ENCODE measurements around the gene GARIN5A.
"Not testable (repeated sequence)": the region's sequence is repeated elsewhere in the genome, so short reads cannot be mapped to it uniquely, and the experiment has no call there.

The GARIN5A gene

DNA sequence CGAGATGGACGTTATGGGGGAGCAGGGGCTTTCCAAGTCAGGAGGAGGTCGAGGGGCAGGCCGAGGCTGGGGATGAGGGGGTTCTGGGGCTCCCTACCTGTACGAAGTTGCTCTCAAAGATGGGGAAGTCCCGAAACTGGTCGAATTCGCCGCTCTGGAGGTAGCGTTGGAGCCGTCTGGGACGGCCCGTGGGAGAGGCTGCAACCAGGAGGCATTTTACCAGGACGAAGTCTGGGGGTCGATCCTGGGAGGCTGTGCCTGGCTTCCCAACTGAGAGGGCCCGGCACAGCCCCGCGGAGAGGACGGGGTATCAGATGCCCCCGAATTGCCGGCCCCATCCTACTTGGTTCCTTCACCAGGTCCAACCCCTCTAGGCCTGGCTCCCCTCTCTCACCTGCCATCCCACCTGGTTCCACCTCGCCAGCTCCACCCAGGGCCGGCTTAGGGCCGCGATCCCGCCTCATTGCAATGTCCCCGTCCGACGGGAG is 868 bp downstream of the GARIN5A start:
- no peak for DNase-seq (ENCODE audit: low spot score in 2 of 2)
- Histone ChIP-seq H3K27me3 (ENCODE audit: low read depth) (no peaks in the 10 kb centered on the region), H3K4me1 (0 out of 2 replicates have a peak, but pooled peaks cover 4% of the 10 kb centered on the region), H3K36me3 (replicated peaks) (no peaks in the 10 kb centered on the region; the same call in 1 of the 2 replicates), H3K9me3 (no peaks in the 10 kb centered on the region), H3K4me3 (no peak overlapping the region)
- in situ Hi-C loops (cut with MboI; ENCODE audit: low sequenced_read_pairs), result no loop called here

DNA sequence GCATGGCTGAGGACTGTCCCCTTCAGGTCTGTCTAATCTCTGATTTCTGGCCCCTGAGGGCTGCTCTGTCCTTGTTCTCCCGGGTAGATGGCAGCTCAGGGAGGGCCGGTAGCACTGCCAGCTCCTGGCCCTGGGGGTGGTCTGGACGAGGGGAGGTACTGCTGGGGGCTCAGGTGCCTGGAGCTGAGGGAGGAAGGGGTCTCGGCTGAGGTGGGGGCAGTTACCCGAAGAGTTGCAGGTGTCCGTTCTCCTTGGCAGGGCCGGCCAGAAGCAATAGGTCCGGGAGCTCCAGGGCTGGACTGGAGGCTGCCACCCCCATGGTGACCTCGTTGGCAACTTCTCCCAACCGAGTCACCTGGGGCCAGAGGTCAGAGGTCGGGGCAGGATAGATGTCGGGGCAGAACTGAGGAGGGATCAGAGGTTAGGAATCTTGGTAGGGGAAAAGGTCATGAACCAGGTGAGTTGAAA is 1.5 kb downstream of the GARIN5A start:
- DNase-seq (ENCODE audit: low spot score in 2 of 2), result no peak
- Histone ChIP-seq H3K9me3 (no peaks in the 10 kb centered on the region), H3K4me1 (0 out of 2 replicates have a peak, but pooled peaks cover 4% of the 10 kb centered on the region), H3K4me3 (no peak overlapping the region), H3K27me3 (ENCODE audit: low read depth) (no peaks in the 10 kb centered on the region), H3K36me3 (replicated peaks) (no peaks in the 10 kb centered on the region; the same call in 1 of the 2 replicates)
- in situ Hi-C loops (cut with MboI; ENCODE audit: low sequenced_read_pairs), result no loop called here

DNA sequence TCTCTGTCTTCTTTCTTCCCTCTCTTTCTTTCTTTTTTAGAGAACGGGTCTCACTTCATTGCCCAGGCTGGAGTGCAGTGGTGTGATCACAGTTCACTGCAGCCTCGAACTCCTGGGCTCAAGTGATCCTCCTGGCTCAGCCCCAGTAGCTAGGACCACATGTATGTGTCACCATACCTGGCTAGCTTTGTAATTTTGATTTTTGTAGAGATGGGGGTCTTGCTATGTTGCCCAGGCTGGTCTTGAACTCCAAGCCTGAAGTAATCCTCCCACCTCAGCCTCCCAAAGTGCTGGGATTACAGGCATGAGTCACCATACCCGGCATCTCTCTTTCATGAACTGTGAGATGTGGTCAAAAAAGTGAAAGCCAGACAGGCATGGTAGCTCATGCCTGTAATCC is 3.3 kb downstream of the GARIN5A start:
- H3K27me3 ChIP-seq (ENCODE audit: low read depth); H3K4me1 ChIP-seq; H3K9me3 ChIP-seq; H3K36me3 ChIP-seq (replicated peaks); H3K4me3 ChIP-seq; DNase-seq (ENCODE audit: low spot score in 2 of 2); in situ Hi-C loops (cut with MboI; ENCODE audit: low sequenced_read_pairs): not testable (repeated sequence)

DNA sequence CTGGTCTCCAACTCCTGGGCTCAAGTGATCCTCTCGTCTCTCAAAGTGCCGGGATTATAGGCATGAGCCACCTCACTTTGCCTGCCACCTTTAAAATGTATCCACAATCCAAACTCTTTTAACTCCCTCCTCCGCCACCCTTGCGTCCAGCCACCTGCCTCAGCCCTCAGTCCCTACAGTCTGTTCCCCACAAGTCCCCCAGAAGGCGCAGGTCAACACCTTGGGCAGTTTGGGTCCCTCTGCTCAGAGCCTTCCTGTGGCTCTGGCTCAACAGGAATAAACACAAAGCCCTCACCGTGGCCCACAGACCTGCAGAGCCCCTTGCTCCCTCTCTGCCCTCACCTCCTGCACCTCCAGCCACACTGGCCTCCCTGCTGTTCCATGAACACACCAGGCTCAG is 7.8 kb downstream of the GARIN5A start:
- Histone ChIP-seq H3K9me3 (no peaks in the 10 kb centered on the region), H3K4me1 (no peaks in the 10 kb centered on the region), H3K4me3 (no peak overlapping the region), H3K36me3 (replicated peaks) (no peaks in the 10 kb centered on the region), H3K27me3 (ENCODE audit: low read depth) (0 out of 2 replicates have a peak, but pooled peaks cover 3% of the 10 kb centered on the region)
- in situ Hi-C loops (cut with MboI; ENCODE audit: low sequenced_read_pairs), result no loop called here
- no peak for DNase-seq (ENCODE audit: low spot score in 2 of 2)

DNA sequence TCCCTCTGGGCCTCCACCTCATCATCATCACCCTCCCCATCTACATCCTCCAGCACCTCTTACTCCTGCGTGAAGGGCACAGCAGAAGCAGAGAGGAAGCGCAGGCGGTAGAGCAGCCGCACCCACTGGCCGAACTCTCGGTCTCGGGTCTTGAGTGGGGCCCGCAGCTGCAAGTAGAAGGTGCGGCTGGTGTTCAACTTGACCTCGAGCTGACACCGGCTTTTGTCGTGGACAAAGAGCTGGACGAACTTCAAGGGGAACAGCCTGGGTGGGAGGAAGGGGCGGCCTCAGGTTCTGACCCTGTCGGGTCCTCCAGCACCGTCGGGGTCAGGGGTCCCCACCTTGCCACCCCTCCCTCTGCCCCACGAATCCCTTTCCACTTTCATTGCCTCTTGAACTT is 9.1 kb downstream of the GARIN5A start:
- Histone ChIP-seq H3K4me3 (no peak overlapping the region), H3K4me1 (no peaks in the 10 kb centered on the region), H3K9me3 (no peaks in the 10 kb centered on the region), H3K36me3 (replicated peaks) (no peaks in the 10 kb centered on the region), H3K27me3 (ENCODE audit: low read depth) (0 out of 2 replicates have a peak, but pooled peaks cover 3% of the 10 kb centered on the region)
- DNase-seq (ENCODE audit: low spot score in 2 of 2), result no peak
- in situ Hi-C loops (cut with MboI; ENCODE audit: low sequenced_read_pairs), result no loop called here

DNA sequence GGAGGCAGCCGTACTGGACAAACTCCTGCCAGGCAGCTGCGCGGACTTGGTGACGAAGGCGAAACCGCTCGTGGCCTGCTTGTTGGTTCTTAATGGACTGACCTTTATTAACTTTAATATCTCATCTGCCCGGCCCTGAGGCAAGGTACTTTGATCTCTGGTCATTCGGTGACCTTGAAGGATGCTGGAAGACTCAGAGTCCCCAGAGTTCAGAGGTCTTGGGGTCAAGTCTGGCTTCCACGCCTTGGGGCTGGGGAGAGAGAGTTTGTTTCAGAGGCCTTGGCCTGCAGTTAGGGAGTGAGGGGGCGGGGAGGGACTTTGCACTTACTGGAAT is 10.0 kb downstream of the GARIN5A start:
- Histone ChIP-seq H3K9me3 (no peaks in the 10 kb centered on the region), H3K4me3 (no peak overlapping the region), H3K4me1 (no peaks in the 10 kb centered on the region), H3K27me3 (ENCODE audit: low read depth) (0 out of 2 replicates have a peak, but pooled peaks cover 3% of the 10 kb centered on the region), H3K36me3 (replicated peaks) (no peaks in the 10 kb centered on the region)
- in situ Hi-C loops (cut with MboI; ENCODE audit: low sequenced_read_pairs), result no loop called here
- no peak for DNase-seq (ENCODE audit: low spot score in 2 of 2)

DNA sequence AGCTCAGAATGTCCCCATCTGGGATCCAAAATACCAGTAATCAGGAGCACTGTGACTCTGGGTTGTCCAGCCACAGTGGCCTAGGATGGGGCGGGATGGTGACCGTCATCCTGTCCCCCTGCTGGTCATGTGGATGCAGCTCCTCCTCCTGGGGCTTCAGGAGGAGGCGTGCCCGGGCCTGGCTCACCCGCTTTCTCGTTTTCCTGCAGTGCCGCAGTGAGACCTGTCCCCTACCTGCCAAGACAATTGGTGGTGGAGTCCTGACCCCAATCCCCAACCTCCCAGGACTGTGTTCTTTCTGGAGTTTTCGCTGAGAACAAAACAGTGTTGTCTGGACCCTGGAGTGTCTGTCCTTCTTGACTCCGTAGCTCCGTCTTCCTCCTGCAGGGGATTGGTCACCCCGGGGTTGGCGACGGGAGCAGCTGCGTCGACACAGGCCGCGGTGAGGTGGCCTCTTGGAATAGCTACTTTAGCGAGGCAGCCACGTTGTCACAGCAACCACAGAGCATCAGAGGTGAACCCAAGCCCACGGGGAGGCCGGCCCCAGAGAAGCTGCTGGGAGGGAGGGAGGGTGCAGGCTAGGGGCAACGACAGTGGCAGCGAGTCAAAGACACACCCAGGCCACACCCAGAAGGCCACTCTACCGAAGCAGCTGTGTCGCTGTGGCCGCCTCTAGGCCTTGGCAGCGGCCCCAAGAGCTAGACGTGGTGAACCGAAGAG is 10.5 kb downstream of the GARIN5A start:
- 0 out of 2 replicates have a peak, but pooled peaks cover 3% of the 10 kb centered on the region for H3K27me3 ChIP-seq (ENCODE audit: low read depth)
- in situ Hi-C loops (cut with MboI; ENCODE audit: low sequenced_read_pairs), result no loop called here
- DNase-seq (ENCODE audit: low spot score in 2 of 2), result peak in 1 of 2 experiments; percentile 51
- no peaks in the 10 kb centered on the region for H3K36me3 ChIP-seq (replicated peaks)
- no peaks in the 10 kb centered on the region for H3K9me3 ChIP-seq
- no peaks in the 10 kb centered on the region for H3K4me1 ChIP-seq
- no peak overlapping the region for H3K4me3 ChIP-seq

DNA sequence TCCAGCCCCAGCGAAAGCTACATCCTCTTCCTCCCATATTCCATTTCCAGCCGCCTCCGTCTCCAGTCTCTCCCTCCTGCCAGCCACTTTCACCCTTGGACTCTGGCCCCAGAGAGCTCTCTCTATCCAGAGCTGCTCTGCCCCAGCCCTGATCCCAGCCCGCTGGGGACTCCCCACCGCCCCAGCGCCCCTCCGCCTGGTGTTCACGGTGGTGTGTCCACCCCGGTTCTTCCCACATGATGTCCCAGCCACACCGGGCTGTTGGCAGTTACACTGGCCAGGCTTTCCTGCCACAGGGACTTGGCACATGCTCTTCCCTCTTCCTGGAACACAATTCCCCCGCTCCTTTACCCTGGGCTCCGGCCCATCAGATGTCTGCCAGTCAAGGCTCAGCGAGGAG is 11.6 kb downstream of the GARIN5A start:
- in situ Hi-C loops (cut with MboI; ENCODE audit: low sequenced_read_pairs), result no loop called here

DNA sequence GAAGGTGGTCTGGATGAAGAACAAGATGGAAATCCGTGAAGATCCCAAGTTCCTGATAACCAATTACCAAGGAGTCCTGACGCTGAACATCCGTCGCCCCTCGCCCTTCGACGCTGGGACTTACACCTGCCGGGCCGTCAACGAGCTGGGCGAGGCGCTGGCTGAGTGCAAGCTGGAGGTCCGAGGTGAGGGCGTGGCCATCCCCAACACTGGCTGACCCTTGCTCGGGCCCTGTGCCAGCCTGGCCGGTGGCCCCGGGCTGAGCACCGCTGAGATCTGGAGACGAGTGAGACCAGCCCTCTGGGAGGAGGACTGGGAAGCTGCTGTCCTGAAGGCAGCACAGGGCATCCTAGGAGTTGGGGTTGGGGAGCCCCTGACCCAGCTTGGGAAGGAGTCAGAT is 12.3 kb downstream of the GARIN5A start:
- H3K36me3 ChIP-seq (replicated peaks), result no peaks in the 10 kb centered on the region
- DNase-seq (ENCODE audit: low spot score in 2 of 2), result no peak
- H3K4me1 ChIP-seq, result no peaks in the 10 kb centered on the region

More for the DNA sequence above, 11.6 kb downstream of the GARIN5A start:
- H3K36me3 ChIP-seq (replicated peaks), result no peaks in the 10 kb centered on the region
- no peak for DNase-seq (ENCODE audit: low spot score in 2 of 2)
- H3K4me3 ChIP-seq, result no peak overlapping the region
- H3K27me3 ChIP-seq (ENCODE audit: low read depth), result 0 out of 2 replicates have a peak, but pooled peaks cover 6% of the 10 kb centered on the region
- H3K9me3 ChIP-seq, result no peaks in the 10 kb centered on the region
- no peaks in the 10 kb centered on the region for H3K4me1 ChIP-seq

DNA sequence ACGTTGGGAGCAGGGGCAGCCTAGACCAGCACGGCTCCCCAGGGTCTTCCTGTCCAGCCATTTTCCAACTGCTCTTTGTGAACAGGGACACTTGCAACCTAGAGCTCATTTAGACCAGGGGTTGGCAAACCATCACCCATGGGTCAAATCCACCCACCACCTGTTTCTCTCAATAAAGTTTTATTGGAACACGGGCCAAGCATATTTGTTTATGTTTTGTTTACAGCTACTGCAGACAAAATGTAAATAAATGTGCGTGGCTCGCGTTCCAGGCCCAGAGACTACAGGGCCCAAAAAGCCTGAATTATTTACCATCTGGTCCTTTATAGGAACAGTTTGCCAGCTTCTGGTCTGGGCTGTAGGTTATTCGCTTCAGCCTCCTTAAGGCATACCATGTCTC is 13.7 kb downstream of the GARIN5A start:
- peaks cover 9% of the 10 kb centered on the region; the same call in 1 of the 2 replicates for H3K27me3 ChIP-seq (ENCODE audit: low read depth)
- no peak for DNase-seq (ENCODE audit: low spot score in 2 of 2)
- no peaks in the 10 kb centered on the region for H3K9me3 ChIP-seq
- H3K4me1 ChIP-seq, result no peaks in the 10 kb centered on the region
- in situ Hi-C loops (cut with MboI; ENCODE audit: low sequenced_read_pairs), result no loop called here
- no peak overlapping the region for H3K4me3 ChIP-seq
- H3K36me3 ChIP-seq (replicated peaks), result no peaks in the 10 kb centered on the region

More for the DNA sequence above, 12.3 kb downstream of the GARIN5A start:
- in situ Hi-C loops (cut with MboI; ENCODE audit: low sequenced_read_pairs), result no loop called here
- Histone ChIP-seq H3K9me3 (no peaks in the 10 kb centered on the region), H3K4me3 (no peak overlapping the region), H3K27me3 (ENCODE audit: low read depth) (0 out of 2 replicates have a peak, but pooled peaks cover 5% of the 10 kb centered on the region)

DNA sequence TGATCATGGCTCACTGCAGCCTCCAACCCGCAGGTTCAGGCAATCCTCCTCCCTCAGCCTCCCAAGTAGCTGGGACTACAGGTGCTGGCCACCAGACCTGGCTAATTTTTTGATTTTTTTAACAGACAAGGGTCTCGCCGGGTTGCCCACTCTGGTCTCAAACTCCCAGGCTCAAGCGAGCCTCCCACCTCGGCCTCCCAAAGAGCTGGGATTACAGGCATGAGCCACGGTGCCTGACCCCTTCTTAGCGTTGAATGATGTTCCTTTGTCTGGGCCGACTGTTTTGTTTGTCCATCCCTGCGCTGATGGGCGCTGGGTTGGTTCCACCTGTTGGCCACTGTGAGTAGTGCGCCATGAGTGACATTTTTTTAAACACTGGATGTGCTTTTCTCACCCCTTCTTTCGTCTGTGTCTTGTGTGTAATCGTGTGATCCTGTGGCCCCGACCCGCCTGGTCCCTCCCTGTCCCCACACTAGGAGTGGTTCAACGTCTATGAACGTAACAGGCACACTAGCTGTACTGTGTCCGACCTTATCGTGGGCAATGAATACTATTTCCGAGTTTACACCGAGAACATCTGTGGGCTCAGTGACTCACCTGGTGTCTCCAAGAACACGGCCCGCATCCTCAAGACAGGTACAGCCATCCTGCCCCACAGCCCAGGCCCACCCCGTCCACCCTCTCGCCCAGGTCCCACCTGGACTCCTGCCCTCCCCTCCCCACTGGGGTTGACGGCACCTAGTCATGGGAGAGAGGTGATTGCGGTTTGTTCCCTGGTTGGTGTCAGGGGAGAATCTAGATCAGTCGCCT is 15.4 kb downstream of the GARIN5A start:
- Histone ChIP-seq H3K4me3 (no peak overlapping the region), H3K9me3 (no peaks in the 10 kb centered on the region), H3K36me3 (replicated peaks) (no peaks in the 10 kb centered on the region), H3K27me3 (ENCODE audit: low read depth) (peaks cover 9% of the 10 kb centered on the region; the same call in 1 of the 2 replicates), H3K4me1 (no peaks in the 10 kb centered on the region)
- in situ Hi-C loops (cut with MboI; ENCODE audit: low sequenced_read_pairs), result no loop called here
- DNase-seq (ENCODE audit: low spot score in 2 of 2), result peak; percentile 74 to 81

DNA sequence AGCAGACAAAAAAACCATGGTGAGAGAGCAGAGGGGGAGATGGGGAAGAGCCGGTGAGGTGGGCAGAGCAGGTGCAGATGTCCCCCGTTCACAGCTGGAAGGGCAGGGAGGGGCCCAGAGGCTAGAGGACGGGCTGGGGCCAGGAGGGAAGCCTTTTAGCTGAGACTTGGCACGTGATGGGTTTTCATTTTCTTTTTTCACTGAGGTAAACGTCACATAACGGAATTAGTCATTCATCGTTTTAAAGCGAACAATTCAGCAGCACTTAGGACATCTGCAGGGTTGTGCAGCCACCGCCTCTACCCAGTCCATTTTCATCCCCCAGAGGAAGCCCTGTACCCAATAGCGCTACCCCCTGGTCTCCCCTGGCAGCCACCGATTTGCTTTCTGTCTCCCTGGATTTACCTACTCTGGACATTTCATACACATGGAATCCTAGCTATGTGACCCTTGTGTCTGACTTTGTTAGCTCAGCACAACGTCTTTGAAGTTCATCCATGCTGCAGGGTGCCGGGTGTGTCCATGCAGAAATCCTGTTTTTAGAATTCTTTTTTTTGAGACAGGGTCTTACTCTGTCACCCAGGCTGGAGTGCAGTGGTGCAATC is 16.4 kb downstream of the GARIN5A start:
- no peak for DNase-seq (ENCODE audit: low spot score in 2 of 2)
- Histone ChIP-seq H3K4me3 (no peak overlapping the region), H3K4me1 (no peaks in the 10 kb centered on the region), H3K9me3 (no peaks in the 10 kb centered on the region), H3K36me3 (replicated peaks) (no peaks in the 10 kb centered on the region), H3K27me3 (ENCODE audit: low read depth) (peaks cover 9% of the 10 kb centered on the region; the same call in 1 of the 2 replicates)
- in situ Hi-C loops (cut with MboI; ENCODE audit: low sequenced_read_pairs), result no loop called here

DNA sequence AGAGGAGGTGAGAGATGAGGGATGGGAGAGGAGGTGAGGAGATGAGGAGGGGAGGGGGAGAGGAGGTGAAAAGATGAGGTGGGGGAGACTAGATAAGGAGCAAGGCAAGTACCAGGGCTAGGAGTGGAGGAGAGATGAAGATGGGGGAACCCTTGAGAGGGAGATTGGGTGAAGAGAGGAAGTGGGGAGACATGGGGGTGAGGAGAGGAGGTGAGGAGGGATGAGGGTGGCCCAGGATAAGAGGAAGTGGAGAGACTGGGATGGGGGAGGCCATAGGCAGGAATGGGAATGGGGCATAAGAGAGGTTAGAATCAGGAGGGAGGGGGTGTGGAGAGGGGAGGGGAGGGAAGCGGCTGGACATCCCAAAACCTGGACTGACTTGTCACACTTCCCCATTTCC is 17.0 kb downstream of the GARIN5A start:
- in situ Hi-C loops (cut with MboI; ENCODE audit: low sequenced_read_pairs), result no loop called here
- Histone ChIP-seq H3K4me3 (no peak overlapping the region), H3K27me3 (ENCODE audit: low read depth) (peaks cover 9% of the 10 kb centered on the region; the same call in 1 of the 2 replicates), H3K36me3 (replicated peaks) (no peaks in the 10 kb centered on the region), H3K4me1 (no peaks in the 10 kb centered on the region), H3K9me3 (no peaks in the 10 kb centered on the region)
- no peak for DNase-seq (ENCODE audit: low spot score in 2 of 2)
